Rectal smooth muscle tissue (tissue), 1 donor: Measurements from ENCODE around the gene PHF2.

Experiments used
- H3K27ac ChIP-seq: one replicate; pipeline ENCODE4 v1.7.0; 2013; ENCODE audit warnings: low read depth, low read length, inconsistent platforms
- H3K27me3 ChIP-seq: one replicate; pipeline ENCODE4 v1.7.0; 2013; ENCODE audit warnings: low read length; ENCODE audit not compliant: control insufficient read depth, insufficient read depth
- H3K36me3 ChIP-seq: one replicate; pipeline ENCODE4 v1.7.0; 2013; ENCODE audit warnings: low read length; ENCODE audit not compliant: control insufficient read depth, insufficient read depth
- H3K4me1 ChIP-seq: one replicate; pipeline ENCODE4 v1.7.0; 2013; ENCODE audit warnings: low read length; ENCODE audit not compliant: control insufficient read depth, insufficient read depth
- H3K4me3 ChIP-seq: one replicate; pipeline ENCODE4 v1.7.0; 2013; ENCODE audit warnings: low read length
- H3K9ac ChIP-seq: one replicate; pipeline ENCODE4 v1.7.0; 2013; ENCODE audit warnings: low read length

Gene PHF2

DNA sequence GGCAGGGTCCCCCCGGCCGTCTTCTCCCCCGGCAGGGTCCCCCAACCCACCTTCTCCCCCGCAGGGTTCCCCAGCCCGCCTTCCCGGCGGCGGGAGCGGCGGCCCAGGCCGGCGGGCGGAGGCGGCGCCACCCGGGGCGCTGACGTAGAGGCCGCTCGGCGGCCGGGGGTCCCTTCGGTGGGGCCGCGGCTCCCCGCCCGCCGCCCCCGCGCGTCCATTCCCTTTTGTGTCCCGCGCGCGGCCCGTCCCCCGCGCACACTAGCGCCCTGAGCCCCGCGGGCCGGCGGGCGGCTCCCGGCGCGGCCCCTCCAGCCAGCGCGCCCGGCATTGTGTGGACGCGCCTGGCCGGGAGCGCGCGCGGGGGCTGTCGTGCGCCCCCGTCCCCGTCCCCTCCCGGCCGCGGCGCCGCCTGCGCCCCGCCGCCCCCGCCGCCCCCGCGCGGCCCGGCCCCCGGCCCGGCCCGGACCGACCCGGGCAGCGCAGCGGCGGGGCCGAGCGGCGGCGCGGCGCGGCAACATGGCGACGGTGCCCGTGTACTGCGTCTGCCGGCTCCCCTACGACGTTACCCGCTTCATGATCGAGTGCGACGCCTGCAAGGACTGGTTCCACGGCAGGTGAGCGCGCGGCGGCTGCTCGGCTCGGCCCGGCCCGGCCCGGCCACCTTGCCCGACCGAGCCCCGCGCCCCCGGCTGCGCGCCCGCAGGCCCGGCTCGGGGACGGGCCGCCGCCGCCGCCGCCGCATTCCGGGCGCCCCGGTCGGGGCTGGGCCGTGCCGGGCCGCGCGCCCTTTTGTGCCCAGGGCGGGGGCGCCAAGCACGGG is at the start of gene PHF2:
Gene PHF2, plus strand, starts transcription at position 327 of the 820 bp plus-strand sequence. Its CDS starts 190 bp downstream, at position 517.
- peak within 1 kb of the TSS; percentile 89 for H3K9ac ChIP-seq
- peaks cover 20% of the 10 kb centered on the region for H3K4me1 ChIP-seq
- H3K36me3 ChIP-seq = no peaks in the 10 kb centered on the region
- H3K27me3 ChIP-seq = no peaks in the 10 kb centered on the region
- peak within 1 kb of the TSS; percentile 87 for H3K27ac ChIP-seq
- H3K4me3 ChIP-seq = peak within 1 kb of the TSS; percentile 78

DNA sequence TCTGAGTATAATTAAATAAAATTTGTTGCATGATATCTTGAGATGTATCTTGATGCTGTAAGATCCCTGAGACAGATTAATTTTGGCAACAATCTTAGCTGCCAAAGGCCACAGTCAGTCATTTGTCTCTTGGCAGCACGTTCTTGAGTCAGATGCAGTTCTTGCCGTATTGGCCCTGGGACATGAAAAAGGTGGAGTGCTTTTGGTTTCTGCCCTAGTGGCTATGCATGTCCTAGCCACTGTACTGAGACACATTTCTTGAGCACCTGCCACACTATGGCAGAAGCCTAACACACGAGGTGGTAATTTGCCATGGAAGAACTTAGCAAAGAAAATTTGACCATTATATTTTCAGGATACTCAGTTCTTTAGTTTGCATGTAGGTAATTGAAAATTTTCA is 45.0 kb upstream of the PHF2 start:
- Histone ChIP-seq H3K9ac (no peak overlapping the region), H3K27ac (no peak overlapping the region), H3K27me3 (no peaks in the 10 kb centered on the region), H3K4me3 (no peak overlapping the region), H3K36me3 (peaks cover 29% of the 10 kb centered on the region), H3K4me1 (no peaks in the 10 kb centered on the region)

DNA sequence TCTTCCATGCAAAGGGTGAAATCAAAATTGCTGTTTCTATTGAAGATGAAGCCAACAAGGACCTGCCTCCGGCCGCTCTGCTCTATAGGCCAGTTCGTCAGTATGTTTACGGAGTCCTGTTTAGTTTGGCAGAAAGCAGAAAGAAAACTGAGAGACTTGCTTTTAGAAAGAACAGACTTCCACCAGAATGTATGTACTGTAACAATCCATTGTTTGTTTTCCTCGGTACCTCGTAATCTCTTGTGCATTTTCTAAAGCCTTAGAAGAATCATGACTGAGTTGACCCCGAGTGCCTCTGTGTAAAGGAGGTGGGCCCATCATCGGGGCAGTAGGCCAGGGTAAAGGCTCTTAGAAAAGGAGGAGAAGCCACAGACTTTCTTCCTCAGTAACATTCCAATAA is 44.2 kb upstream of the PHF2 start:
- H3K4me3 ChIP-seq = no peak overlapping the region
- no peaks in the 10 kb centered on the region for H3K27me3 ChIP-seq
- no peaks in the 10 kb centered on the region for H3K4me1 ChIP-seq
- peaks cover 29% of the 10 kb centered on the region for H3K36me3 ChIP-seq
- peak overlapping the region; percentile 38 for H3K27ac ChIP-seq
- H3K9ac ChIP-seq = no peak overlapping the region

DNA sequence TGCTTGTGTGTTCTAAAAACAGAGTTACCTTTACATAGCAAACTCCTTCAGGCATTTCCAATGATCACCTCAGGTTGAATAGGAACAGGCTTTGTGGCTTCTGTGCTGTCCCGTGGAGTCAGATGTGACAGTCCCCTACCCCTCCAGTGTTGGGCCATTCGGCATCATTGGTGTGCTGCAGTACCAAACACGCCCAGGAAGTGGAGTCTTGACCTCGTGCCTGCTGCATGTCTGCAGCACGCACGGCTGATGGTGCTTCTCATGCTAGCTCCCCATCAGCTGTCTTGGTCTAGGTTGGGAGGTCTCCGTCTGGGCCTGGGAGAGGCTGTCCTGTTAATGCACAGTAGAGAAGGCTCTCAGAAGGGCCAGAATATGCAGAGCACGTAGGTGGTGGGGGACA is 42.5 kb upstream of the PHF2 start:
- Histone ChIP-seq H3K36me3 (peaks cover 24% of the 10 kb centered on the region), H3K4me3 (no peak overlapping the region), H3K27ac (no peak overlapping the region), H3K4me1 (no peaks in the 10 kb centered on the region), H3K9ac (no peak overlapping the region), H3K27me3 (no peaks in the 10 kb centered on the region)

DNA sequence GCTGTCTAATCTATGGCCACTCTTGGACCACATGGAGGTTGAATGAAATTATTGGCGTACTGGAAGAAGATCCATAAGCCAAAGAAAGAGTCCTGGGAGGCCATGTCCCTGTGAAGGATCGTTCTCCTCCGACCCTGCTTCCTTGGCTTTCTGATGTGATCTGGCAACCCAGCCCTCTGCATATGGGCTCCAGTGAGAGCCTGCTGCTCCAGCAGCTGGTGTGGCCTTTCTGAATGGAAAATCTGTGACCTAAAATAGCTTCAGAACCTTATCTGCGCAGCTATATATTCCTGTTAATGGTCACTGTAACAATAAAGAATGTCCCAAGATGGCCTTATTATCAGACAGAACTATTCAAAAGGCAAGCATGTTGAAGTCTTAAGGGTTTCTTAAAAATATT is 40.2 kb upstream of the PHF2 start:
- H3K36me3 ChIP-seq = peaks cover 19% of the 10 kb centered on the region
- no peak overlapping the region for H3K4me3 ChIP-seq
- H3K9ac ChIP-seq = no peak overlapping the region
- H3K27me3 ChIP-seq = no peaks in the 10 kb centered on the region
- H3K27ac ChIP-seq = no peak overlapping the region
- peaks cover 1% of the 10 kb centered on the region for H3K4me1 ChIP-seq

DNA sequence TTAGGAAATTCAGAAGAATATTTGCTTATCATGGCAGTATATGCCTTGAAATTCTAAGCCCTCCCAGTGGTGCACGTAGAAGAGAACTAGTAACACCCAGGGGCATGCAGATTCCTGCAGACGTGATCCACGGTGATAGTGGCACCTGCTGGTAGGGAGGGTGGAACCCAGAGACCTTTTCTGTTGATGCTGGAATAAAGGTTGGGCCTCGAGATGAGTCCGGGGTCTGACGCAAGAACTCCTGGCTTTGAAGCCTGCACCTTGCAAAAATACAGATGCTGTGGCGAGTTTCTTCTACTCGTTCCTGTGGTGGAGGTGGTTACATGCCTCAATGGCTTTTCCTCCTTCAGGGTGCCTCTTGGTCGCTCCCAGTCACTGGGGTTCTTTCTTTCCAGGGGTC is 39.5 kb upstream of the PHF2 start:
- Histone ChIP-seq H3K27ac (no peak overlapping the region), H3K36me3 (peaks cover 19% of the 10 kb centered on the region), H3K9ac (no peak overlapping the region), H3K4me1 (peaks cover 6% of the 10 kb centered on the region), H3K4me3 (no peak overlapping the region), H3K27me3 (no peaks in the 10 kb centered on the region)

DNA sequence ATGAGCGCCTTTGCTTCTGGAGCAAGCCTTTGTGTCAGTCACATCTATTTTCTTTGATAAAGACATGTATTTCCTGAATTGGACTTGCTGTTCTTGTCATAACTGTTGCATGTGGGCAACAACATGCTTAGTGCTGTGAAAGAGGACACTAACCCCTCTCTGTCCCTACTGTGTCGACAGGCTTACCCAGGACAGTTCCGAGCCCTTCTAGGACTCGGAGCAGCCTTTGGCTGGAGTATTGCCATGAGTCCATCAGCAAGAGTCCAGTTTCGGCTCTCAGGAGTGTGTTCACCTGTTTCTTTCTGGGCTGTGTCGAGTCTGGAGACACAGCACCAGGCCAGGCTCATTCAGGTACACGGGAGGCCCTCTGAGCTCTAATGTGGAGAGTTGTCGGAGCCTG is 36.1 kb upstream of the PHF2 start:
- no peak overlapping the region for H3K4me3 ChIP-seq
- no peaks in the 10 kb centered on the region for H3K27me3 ChIP-seq
- H3K27ac ChIP-seq = no peak overlapping the region
- H3K36me3 ChIP-seq = peaks cover 19% of the 10 kb centered on the region
- no peak overlapping the region for H3K9ac ChIP-seq
- H3K4me1 ChIP-seq = peaks cover 12% of the 10 kb centered on the region

DNA sequence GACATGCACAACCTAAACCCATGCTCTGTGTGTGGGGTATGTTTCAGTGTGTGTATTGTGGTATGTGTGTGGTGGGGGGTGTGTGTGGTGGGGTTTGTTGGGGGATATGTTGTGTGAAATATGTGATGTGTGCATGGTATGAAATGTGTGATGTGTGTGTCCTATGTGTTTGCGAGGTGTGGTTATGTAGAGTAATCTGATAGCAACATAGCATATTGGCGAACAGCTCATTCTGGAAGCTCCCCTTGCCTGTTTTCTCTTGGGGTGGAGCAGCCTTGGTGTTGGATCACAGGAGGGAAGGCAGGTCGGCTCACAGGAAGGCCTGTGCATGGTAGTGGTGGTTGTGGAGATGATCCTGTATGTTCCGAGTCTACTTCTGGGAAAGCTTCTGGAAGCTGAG is 35.4 kb upstream of the PHF2 start:
- Histone ChIP-seq H3K27me3 (no peaks in the 10 kb centered on the region), H3K4me3 (no peak overlapping the region), H3K27ac (no peak overlapping the region), H3K9ac (no peak overlapping the region), H3K4me1 (peaks cover 12% of the 10 kb centered on the region), H3K36me3 (peaks cover 19% of the 10 kb centered on the region)

DNA sequence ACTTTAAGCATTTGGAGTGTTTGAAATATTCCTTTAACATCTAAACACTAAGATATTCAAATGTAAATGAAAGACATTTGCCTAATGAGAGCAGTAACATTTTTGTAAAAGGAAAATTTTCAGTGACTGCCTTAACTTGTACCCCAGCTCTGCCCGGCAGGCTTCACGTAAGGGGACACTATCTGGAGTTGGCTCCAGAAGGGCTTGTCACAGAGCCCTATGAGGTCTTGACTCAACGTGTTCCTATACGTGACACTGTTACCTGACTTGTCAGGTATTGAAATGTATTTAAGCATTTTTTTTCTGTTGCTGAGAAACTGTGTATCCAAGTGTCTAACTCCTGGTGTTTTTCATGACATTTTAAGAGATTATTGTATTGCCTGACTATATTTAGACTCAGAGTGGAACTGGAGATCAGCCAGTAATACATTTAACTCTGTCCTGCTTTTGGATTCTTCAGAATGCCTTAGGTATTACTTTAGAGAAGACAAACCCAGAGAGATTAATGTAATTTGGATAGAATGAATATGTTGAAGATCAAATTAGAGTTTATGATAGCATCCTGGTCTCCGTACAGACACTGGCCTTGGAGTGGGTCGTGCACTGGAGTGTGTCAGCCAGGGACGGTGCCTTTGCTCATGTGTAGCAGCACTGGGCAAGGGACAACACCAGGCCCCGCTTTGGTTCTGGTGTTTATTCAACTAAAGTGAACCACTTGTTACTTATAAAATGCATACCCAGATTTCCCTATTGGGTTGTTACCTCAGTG is 34.6 kb upstream of the PHF2 start:
- H3K27ac ChIP-seq = peak overlapping the region; percentile 11
- peaks cover 21% of the 10 kb centered on the region for H3K36me3 ChIP-seq
- no peak overlapping the region for H3K9ac ChIP-seq
- H3K27me3 ChIP-seq = no peaks in the 10 kb centered on the region
- H3K4me3 ChIP-seq = no peak overlapping the region
- peaks cover 12% of the 10 kb centered on the region for H3K4me1 ChIP-seq

DNA sequence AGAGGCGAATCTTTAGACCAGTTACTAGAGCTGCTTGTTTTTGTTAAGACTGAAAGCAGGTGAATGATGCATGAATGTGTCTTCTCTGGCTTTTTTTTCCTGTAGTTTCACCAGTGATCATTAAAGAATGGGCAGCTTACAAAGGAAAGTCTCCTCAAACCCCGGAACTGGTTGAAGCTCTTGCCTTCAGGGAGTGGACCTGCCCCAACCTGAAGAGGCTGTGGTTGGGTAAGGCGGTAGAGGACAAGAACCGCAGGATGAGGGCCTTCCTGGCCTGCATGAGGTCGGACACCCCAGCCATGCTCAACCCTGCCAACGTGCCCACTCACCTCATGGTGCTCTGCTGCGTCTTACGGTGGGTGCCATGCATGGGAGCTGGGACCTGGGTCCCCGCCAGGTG is 33.3 kb upstream of the PHF2 start:
- peaks cover 12% of the 10 kb centered on the region for H3K4me1 ChIP-seq
- H3K27ac ChIP-seq = no peak overlapping the region
- H3K27me3 ChIP-seq = no peaks in the 10 kb centered on the region
- H3K36me3 ChIP-seq = peaks cover 21% of the 10 kb centered on the region
- H3K4me3 ChIP-seq = no peak overlapping the region
- no peak overlapping the region for H3K9ac ChIP-seq

DNA sequence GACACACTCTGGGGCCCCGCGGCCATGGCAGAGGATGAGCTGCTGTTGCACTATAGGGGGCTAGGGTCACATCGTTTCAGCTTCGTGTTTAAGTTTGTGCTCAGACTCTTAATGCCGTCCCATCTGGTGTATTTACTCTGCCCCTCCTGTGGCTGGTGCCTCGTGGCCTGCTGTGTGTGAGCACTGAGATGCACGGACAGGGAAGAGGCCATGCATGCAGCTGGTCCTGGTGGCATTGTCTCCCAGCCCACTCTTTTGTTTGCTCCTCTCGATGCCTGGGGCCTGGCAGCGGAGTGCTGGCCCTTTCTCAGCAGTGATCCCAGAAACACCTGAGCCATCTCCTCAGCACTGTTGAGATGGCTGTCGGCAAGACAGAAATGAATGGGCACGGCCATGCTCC is 30.0 kb upstream of the PHF2 start:
- no peak overlapping the region for H3K27ac ChIP-seq
- peaks cover 10% of the 10 kb centered on the region for H3K4me1 ChIP-seq
- peaks cover 21% of the 10 kb centered on the region for H3K36me3 ChIP-seq
- no peaks in the 10 kb centered on the region for H3K27me3 ChIP-seq
- no peak overlapping the region for H3K9ac ChIP-seq
- no peak overlapping the region for H3K4me3 ChIP-seq

DNA sequence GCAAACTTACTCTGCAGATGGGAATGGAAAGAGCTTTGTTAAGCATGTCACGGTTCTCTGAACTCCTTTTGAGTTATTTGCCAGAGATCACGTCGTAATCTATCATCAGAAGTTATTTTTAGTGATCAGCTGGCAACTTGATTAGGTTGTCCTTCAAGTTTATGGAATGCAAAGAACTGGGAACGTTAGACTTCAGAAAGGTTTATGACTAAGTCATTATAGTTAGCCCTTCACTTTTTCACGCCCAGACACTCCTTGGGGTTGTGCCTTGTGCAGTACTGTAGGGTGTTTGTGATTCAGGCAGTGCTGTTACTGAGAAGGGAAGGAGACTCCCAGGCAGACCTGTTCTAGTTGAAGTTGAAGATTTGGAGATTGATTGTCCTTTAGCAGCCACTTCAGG is 26.8 kb upstream of the PHF2 start:
- Histone ChIP-seq H3K27ac (no peak overlapping the region), H3K27me3 (no peaks in the 10 kb centered on the region), H3K36me3 (peaks cover 10% of the 10 kb centered on the region), H3K4me1 (no peaks in the 10 kb centered on the region), H3K4me3 (no peak overlapping the region), H3K9ac (no peak overlapping the region)
